D721Med (cell line): ENCODE results near the gene HPS3.
"Not testable (repeated sequence)": the region's sequence is repeated elsewhere in the genome, so short reads cannot be mapped to it uniquely, and the experiment has no call there.

Source experiments
- DNase-seq: peaks from one replicate; pipeline ENCODE4 v3.0.0; 2011; ENCODE audit warnings: low spot score; ENCODE audit not compliant: insufficient read length
- FAIRE-seq: peaks from 2 replicates; lab custom pipeline; 2011; peaks lifted over from hg19 to GRCh38; lab: Jason Lieb, UNC
- TF ChIP-seq, protein P1 (sequence below): IDR thresholded peaks from 2 replicates; pipeline ENCODE4 v1.5.1; 2012; ENCODE audit warnings: mild to moderate bottlenecking, control low read depth; ENCODE audit not compliant: insufficient read depth; ENCODE audit errors: missing control alignments

Gene HPS3

DNA sequence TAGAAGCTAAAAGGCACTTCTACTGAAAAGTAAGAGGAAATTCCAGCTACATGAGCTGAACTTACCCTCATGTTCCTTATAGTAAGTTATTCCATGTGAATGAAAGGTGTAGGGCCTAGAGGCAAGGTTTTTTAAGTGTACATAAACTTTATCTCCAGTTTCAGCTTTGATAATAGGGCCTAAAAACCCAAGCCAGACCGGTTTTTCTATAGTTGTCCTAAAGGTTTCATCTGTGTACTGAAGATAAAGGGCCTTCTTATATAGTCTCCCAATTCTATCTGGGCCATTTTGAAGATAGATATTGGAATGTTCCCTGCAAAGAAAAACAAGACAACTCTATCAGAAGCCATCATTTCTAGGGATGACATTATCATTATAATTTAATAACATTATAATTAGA lies 82.9 kb downstream of the HPS3 start:
- FAIRE-seq (no peak), DNase-seq (no peak)
- TF ChIP-seq, protein P1, sequence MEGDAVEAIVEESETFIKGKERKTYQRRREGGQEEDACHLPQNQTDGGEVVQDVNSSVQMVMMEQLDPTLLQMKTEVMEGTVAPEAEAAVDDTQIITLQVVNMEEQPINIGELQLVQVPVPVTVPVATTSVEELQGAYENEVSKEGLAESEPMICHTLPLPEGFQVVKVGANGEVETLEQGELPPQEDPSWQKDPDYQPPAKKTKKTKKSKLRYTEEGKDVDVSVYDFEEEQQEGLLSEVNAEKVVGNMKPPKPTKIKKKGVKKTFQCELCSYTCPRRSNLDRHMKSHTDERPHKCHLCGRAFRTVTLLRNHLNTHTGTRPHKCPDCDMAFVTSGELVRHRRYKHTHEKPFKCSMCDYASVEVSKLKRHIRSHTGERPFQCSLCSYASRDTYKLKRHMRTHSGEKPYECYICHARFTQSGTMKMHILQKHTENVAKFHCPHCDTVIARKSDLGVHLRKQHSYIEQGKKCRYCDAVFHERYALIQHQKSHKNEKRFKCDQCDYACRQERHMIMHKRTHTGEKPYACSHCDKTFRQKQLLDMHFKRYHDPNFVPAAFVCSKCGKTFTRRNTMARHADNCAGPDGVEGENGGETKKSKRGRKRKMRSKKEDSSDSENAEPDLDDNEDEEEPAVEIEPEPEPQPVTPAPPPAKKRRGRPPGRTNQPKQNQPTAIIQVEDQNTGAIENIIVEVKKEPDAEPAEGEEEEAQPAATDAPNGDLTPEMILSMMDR: no peak

DNA sequence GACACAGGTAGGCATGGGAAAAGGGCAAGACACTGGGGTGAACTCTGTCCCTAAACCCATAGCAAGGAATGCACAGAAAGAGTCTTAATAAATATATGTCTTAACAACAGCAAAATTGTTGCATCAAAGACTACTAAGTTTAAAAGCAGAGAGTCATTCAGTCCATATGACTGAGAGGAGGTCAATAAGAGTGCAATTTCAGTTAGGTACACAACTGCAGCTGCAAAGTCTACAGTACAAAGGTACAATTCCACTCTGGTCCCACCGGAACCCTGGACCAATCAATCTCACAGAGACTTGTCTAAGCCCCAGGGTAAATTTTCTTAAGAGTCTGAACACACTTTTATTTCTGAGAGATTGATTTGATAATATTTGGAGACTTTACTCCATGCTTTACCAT lies 85.3 kb downstream of the HPS3 start:
- TF ChIP-seq, protein P1: no peak
- DNase-seq (no peak), FAIRE-seq (no peak)

DNA sequence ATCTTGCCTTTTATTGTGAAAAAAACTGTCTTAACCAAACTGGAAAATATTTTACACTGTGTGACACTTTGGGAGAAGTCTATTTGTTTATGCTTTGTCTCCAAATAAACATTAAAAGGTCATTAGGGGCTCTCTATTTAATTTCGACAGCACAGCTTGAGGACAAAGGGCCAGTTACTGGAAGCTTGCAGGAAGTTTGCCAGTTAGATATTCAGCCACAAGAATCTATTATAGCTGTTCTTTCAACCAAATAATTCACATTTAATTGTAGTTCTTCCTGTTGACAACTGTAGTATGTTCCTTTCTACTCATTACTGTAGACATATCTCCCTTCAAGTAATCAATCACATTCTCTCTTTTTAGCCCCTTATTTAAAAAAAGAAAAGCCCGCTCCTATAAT lies 86.1 kb downstream of the HPS3 start:
- FAIRE-seq: no peak
- TF ChIP-seq, protein P1: no peak
- DNase-seq: no peak

DNA sequence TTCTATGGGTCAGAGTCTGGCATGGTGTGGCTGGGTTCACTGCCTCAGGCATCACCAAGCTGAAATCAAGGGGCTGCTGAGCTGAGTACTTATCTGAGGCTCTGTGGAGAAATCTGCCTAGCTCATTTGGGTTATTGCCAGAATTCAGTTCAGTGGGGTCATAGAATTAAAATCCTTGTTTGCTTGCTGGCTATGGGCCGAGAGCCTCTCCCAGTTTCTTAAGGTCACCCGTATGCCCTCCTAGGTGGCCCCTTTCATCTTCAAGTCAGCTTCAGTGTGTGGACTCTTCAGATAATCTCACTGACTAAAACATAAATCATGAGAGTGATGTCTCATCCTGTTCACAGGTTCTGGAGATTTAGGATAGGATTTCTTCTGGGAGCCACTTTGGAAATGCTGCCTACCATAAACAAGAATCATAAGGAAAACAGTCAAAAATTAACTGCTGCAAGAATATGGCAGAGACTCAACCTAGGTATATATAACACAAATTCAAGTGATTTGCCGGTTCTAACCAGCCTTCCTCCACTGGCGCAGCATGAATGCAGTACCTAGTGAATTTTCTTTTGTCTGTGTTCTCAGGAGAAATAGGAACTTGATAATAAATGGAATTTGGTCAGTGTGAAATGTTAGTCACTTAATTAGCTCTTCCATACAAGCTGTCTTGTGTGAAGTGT lies 86.9 kb downstream of the HPS3 start:
- TF ChIP-seq, protein P1: no peak
- DNase-seq: no peak
- no peak for FAIRE-seq

DNA sequence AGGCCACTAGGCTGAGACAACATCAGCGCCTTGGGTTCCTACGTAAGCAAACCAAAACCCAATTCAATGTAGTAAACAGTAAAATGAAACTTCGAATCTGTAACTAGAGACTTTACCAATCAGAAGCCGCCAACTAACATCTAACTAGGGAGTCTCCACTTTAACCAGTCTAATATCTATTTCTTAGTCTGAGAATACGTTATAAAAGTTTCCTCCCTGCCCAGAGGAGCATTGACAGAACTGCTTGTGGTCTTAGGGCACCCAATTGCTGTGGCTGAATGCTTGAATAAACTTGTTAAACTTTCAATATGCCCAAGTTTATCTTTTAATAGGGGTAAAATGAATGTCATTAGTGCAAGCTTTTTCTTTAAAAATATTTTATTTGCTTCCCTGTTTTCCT lies 87.9 kb downstream of the HPS3 start:
- FAIRE-seq (no peak), DNase-seq (no peak)
- TF ChIP-seq, protein P1: no peak

DNA sequence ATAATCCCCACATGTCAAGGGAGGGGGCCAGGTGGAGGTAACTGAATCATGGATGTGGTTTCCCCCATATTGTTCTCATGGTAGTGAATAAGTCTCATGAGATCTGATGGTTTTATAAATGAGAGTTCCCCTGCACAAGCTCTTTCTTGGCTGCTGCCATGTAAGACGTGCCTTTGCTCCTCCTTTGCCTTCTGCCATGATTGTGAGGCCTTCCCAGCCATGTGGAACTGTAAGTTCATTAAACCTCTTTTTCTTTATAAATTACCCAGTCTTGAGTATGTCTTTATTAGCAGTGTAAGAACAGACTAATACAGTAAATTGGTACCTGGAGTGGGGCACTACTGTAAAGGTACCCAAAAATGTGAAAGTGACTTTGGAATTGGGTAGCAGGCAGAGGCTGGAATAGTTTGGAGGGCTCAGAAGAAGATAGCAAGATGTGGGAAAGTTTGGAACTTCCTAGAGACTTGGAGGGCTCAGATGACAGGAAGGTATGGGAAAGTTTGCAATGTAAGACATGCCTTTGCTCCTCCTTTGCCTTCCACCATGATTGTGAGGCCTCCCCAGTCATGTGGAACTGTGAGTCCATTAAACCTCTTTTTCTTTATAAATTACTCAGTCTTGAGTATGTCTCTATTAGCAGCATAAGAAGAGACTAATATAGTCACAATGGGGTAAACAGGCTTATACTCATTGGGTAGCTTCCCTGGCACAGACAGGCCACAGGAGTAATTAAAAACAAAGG lies 90.1 kb downstream of the HPS3 start:
- DNase-seq, FAIRE-seq: not testable (repeated sequence)

DNA sequence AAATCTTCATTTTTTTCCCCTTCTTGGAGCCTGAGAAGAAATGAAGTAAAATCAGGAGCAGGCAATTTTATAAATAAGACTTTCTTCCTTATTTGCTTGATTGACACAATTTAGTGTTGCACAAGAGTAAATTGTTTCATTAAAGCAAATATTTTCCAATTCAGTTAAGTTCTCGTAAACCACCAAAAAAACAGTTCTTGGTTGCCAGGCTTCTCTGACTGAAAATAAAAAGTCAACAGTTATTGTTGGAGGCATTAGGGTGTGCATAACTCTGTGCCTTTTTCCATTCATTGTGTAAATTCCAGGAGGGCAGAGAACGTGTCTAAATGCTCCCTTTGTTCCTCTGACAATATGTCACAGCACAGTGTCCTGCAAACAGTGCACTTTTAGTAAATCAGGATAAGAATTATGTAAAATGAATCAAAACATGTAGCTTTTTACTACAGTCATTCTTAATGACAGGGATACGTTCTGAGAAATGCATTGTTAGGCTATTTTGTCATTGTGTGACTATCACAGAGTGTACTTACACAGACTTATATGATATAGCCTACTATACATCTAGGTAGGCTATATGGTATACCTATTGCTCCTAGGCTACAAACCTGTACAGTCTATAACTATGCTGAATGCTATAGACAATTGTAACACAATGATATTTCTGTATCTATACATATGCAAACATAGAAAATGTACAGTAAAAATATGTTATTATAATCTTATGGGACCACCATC lies 92.5 kb downstream of the HPS3 start, which contains the start of gene CP:
Gene CP (minus strand): TSS at position 47 of the 735 bp plus-strand sequence. CDS start 37 bp downstream, at position 10.
- FAIRE-seq: no peak
- no peak for DNase-seq
- TF ChIP-seq, protein P1: no peak
